Endodermal cell (in vitro differentiated cells): ENCODE data around the gene NEMP2. TPM values are rescaled to one million over a fixed set of nuclear protein-coding genes. Genes with fewer than 3 reads are reported as not detected.

Experiments used
- DNase-seq: peaks from one replicate; pipeline ENCODE4 v3.0.0-alpha.2; 2017
- H3K27ac ChIP-seq: 2 replicates; pipeline ENCODE4 v1.5.1; 2013; ENCODE audit warnings: mild to moderate bottlenecking, low read depth, low read length, moderate library complexity
- H3K27me3 ChIP-seq: 2 replicates; pipeline ENCODE4 v1.6.1; 2013; ENCODE audit warnings: mild to moderate bottlenecking, low read length, moderate library complexity; ENCODE audit not compliant: insufficient read depth, control insufficient read depth, poor library complexity, severe bottlenecking
- H3K36me3 ChIP-seq: 2 replicates; pipeline ENCODE4 v1.7.0; 2013; ENCODE audit warnings: mild to moderate bottlenecking, low read length, moderate library complexity; ENCODE audit not compliant: control insufficient read depth, insufficient read depth
- H3K4me1 ChIP-seq: one replicate; pipeline ENCODE4 v1.7.0; 2013; ENCODE audit warnings: low read length; ENCODE audit not compliant: control insufficient read depth, insufficient read depth
- H3K4me3 ChIP-seq: 2 replicates; pipeline ENCODE4 v1.5.1; 2013; ENCODE audit warnings: mild to moderate bottlenecking, low read length, moderate library complexity
- H3K9ac ChIP-seq: 2 replicates; pipeline ENCODE4 v1.6.1; 2013; ENCODE audit warnings: mild to moderate bottlenecking, low read length, moderate library complexity; ENCODE audit not compliant: poor library complexity, severe bottlenecking; ENCODE audit errors: extremely low read depth
- H3K9me3 ChIP-seq: 2 replicates; pipeline ENCODE4 v1.6.1; 2013; ENCODE audit warnings: mild to moderate bottlenecking, low read length, moderate library complexity; ENCODE audit not compliant: control insufficient read depth
- H3K27ac Mint-ChIP-seq: 2 replicates; pipeline ENCODE4 v1.8.0; 2020; ENCODE audit warnings: mixed read lengths
- H3K27me3 Mint-ChIP-seq: 2 replicates; pipeline ENCODE4 v1.8.0; 2021; ENCODE audit warnings: mild to moderate bottlenecking, mixed read lengths; ENCODE audit not compliant: insufficient read depth
- H3K36me3 Mint-ChIP-seq: 2 replicates; pipeline ENCODE4 v1.8.0; 2020; ENCODE audit warnings: low read depth, mixed read lengths
- H3K4me1 Mint-ChIP-seq: 2 replicates; pipeline ENCODE4 v1.8.0; 2020; ENCODE audit warnings: mixed read lengths
- H3K4me3 Mint-ChIP-seq: 2 replicates; pipeline ENCODE4 v1.8.0; 2020; ENCODE audit warnings: mild to moderate bottlenecking, moderate library complexity, mixed read lengths
- H3K9me3 Mint-ChIP-seq: 2 replicates; pipeline ENCODE4 v1.8.0; 2020; ENCODE audit warnings: mild to moderate bottlenecking, mixed read lengths
- CTCF ChIP-seq: fragments of 200-600 bp; sonication (generic); conservative IDR thresholded peaks from 2 replicates; pipeline ENCODE4 v1.5.0; 2021; ENCODE audit warnings: antibody characterized with exemption, mild to moderate bottlenecking
- WGBS, 2 experiments: methylation state at CpG; one replicate each; pipeline versions ENCODE4 v1.1.5 to v1.1.7; 2013; ENCODE audit warnings: missing lambda C conversion rate in 2 of 2, mixed read lengths in 1 of 2; ENCODE audit not compliant: insufficient coverage in 1 of 2, insufficient read length in 1 of 2; 5-methylcytosine and 5-hydroxymethylcytosine counted together
- total RNA-seq, 2 donors: library from RNA; stranded (reverse); fragmentation: NEBNext Ultra II Directional in 1 of 2; extraction: Animal tissue kit (Norgen Biotek cat#: 25700) in 1 of 2; gene quantifications; 2 replicates in 1 of 2; 3 replicates in 1 of 2; pipeline ENCODE4 v1.2.1, GENCODE V29; 2021

Gene NEMP2
- total RNA-seq, 2 donors from 2014 or later: 7.2 to 11.3 TPM

DNA sequence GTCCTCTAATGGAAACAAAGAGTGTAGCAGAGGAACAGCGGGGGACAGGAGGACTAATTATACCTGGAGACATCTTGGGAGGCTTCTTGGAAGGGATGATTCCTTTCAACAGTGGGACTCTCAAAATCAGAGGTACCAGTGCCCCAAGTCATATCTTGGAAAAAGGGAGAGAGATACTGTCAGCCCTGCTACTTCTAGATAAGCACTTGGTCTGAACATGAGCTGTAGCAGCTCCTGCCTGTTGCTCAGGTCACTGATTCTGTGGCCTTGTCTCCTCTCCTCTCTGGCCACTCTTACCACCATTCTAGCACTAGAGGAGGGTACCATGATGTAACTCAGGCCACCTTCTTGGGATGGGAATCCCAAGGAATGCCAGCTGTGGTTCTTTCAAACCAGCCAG, 71.9 kb downstream of the NEMP2 start:
- WGBS, 2 experiments: 97 to 100% methylated on average over 1 of the region's 1 CpG
- Histone ChIP-seq H3K36me3 (no peaks in the 10 kb centered on the region), H3K27me3 (no peaks in the 10 kb centered on the region), H3K4me3 (no peak overlapping the region), H3K9ac (no peak overlapping the region), H3K4me1 (no peaks in the 10 kb centered on the region), H3K27ac (no peak overlapping the region), H3K9me3 (no peaks in the 10 kb centered on the region)
- Mint-ChIP-seq H3K9me3 (no peaks in the 10 kb centered on the region), H3K4me1 (no peaks in the 10 kb centered on the region), H3K27ac (no peak overlapping the region), H3K4me3 (no peak overlapping the region), H3K27me3 (no peaks in the 10 kb centered on the region), H3K36me3 (no peaks in the 10 kb centered on the region)
- no peak for DNase-seq
- TF ChIP-seq CTCF: no peak

DNA sequence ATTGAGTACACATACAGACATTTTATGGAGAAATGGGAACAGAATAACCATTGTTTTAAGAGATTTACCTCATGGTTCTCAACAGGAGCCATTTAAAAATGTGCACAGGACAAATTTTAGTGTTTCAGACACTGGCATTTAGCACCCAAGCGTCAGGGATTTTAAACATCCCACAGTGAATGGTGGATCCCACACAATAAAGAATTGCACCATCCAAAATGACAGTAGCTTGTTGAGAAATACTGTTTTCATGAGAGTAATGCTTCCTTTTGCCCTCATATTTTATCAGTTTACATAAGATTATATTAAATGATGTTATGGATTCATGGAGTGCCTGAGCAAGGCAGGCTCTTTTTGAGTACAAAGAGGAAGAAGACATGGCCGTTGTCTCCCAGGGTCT, 72.3 kb downstream of the NEMP2 start:
- Histone ChIP-seq H3K4me3 (no peak overlapping the region), H3K9me3 (no peaks in the 10 kb centered on the region), H3K27me3 (no peaks in the 10 kb centered on the region), H3K27ac (no peak overlapping the region), H3K36me3 (no peaks in the 10 kb centered on the region), H3K4me1 (no peaks in the 10 kb centered on the region), H3K9ac (no peak overlapping the region)
- Mint-ChIP-seq H3K4me1 (no peaks in the 10 kb centered on the region), H3K27me3 (no peaks in the 10 kb centered on the region), H3K27ac (no peak overlapping the region), H3K36me3 (no peaks in the 10 kb centered on the region), H3K4me3 (no peak overlapping the region), H3K9me3 (no peaks in the 10 kb centered on the region)
- TF ChIP-seq CTCF: no peak
- no peak for DNase-seq
- 85% methylated on average over 1 to 2 of the region's 2 CpGs for WGBS, 2 experiments

DNA sequence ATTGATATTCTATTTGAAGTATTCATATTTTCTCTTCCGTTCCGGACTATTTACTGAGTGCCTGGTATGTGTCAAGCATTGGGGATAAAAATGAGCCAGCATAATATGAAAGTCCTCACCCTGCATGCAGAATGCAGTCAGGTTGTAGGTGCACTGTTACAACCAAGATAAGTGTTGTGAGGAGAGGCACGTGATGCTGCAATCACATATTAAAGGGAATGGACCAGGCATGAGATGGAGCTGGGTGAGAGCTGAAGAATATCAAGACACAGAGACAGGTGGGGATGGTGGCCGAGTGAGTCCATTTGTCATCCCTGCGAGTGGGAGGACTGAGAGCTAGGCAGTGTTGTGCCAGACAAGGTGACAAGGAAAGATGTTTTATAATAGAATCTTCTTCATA, 74.0 kb downstream of the NEMP2 start:
- WGBS, 2 experiments: 87 to 94% methylated on average over 3 to 5 of the region's 5 CpGs

More for the DNA sequence above, 74.0 kb downstream of the NEMP2 start:
- Histone ChIP-seq H3K4me1 (no peaks in the 10 kb centered on the region), H3K27ac (no peak overlapping the region), H3K9me3 (no peaks in the 10 kb centered on the region), H3K9ac (no peak overlapping the region), H3K27me3 (no peaks in the 10 kb centered on the region), H3K4me3 (no peak overlapping the region), H3K36me3 (no peaks in the 10 kb centered on the region)
- Mint-ChIP-seq H3K36me3 (no peaks in the 10 kb centered on the region), H3K4me3 (no peak overlapping the region), H3K9me3 (no peaks in the 10 kb centered on the region), H3K27ac (no peak overlapping the region), H3K4me1 (no peaks in the 10 kb centered on the region), H3K27me3 (no peaks in the 10 kb centered on the region)
- DNase-seq: no peak
- TF ChIP-seq CTCF: no peak
